ENCODE results near the gene BABAM2. TPM values are rescaled to one million over a fixed set of nuclear protein-coding genes. Genes with fewer than 3 reads are reported as not detected.
A peak's percentile ranks its signal among the peaks of the same experiment; 100 is the strongest.

Gene BABAM2
- total and polyA plus RNA-seq, 7 donors, result 34.2 to 74.5 (median 52.3) TPM

DNA sequence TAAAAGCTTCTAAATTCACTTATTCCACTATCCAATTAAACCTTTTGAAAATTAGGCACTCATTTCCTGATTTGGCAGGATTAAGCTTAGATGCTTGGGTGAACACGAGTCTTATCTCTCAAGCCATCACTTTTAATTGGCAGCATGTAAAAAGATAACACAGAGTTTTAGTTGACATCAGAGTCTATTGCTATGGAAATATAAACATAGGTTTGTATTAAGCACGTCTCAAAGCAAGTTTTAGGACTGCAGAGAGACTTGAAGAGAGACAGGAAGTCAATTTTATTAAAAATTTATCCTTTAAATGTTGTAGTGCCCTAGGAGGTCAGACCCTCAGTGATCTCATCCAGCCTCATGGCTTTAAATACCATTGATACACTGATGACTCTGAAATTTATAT lies 5.9 kb upstream of the BABAM2 start:
- DNase-seq (no peak), ATAC-seq (no peak)
- WGBS, 3 donors, result 22 to 28% (median 28%) methylated on average over 2 of the region's 2 CpGs
- no peak overlapping the region for H3K27ac ChIP-seq
- TF ChIP-seq, protein P1, sequence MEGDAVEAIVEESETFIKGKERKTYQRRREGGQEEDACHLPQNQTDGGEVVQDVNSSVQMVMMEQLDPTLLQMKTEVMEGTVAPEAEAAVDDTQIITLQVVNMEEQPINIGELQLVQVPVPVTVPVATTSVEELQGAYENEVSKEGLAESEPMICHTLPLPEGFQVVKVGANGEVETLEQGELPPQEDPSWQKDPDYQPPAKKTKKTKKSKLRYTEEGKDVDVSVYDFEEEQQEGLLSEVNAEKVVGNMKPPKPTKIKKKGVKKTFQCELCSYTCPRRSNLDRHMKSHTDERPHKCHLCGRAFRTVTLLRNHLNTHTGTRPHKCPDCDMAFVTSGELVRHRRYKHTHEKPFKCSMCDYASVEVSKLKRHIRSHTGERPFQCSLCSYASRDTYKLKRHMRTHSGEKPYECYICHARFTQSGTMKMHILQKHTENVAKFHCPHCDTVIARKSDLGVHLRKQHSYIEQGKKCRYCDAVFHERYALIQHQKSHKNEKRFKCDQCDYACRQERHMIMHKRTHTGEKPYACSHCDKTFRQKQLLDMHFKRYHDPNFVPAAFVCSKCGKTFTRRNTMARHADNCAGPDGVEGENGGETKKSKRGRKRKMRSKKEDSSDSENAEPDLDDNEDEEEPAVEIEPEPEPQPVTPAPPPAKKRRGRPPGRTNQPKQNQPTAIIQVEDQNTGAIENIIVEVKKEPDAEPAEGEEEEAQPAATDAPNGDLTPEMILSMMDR (IDR thresholded peaks at IDR 0.05), result no peak
- H3K36me3 ChIP-seq (ENCODE audit: insufficient read depth in 1 of 2, low read depth in 1 of 2), result no peaks in the 10 kb centered on the region
- H3K4me3 ChIP-seq, result no peak overlapping the region
- peaks cover 17% of the 10 kb centered on the region for H3K4me1 ChIP-seq
- H3K9me3 ChIP-seq, result no peaks in the 10 kb centered on the region
- intact Hi-C loops (cut with DNase I), result no loop called here
- H3K27me3 ChIP-seq (ENCODE audit: insufficient read depth in 3 of 3, low read length in 2 of 3), result no peaks in the 10 kb centered on the region

DNA sequence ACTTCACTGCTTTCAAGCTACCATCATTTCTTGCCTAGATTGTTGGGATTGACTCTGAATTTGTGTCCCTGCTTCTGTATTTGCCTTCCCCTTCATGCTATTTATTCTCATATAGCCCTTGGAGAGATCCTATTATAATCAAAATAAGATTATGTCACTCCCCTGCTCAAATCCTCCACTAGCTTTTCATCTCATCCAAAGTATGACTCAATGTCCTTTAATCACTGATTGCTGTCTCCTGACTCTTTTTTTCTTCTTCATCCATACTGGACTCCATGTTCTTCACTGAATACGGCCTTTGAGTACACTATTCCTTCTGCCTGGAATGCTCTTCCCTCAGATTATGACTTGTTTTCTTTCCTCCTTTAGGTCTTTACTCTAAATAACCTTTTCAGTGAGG lies 5.3 kb upstream of the BABAM2 start:
- no peak for ATAC-seq
- TF ChIP-seq, protein P1 (IDR thresholded peaks at IDR 0.05), result no peak
- intact Hi-C loops (cut with DNase I), result loop anchor here in 1 of 2 donors (5.0 kb wide), 1 partner anchor 38 kb away; no protein-coding TSS in a partner anchor

DNA sequence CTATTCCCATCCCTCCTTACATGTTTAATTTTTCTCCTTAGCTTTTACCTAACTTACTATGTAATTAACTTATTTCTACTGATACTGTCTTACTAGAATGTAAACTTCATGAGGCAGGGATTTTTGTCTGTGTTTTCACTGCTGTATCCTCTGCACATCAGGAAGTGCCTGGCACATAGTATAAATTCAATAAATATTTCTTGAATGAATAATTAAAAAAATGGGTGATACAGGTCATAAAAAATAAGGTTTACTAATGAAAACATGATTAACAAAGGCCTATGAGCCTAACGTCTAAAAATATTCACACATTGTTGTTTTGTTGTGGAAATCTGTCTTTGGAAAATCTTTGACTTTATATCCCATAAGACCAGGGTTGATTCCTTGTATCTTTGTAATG lies 4.9 kb upstream of the BABAM2 start:
- Histone ChIP-seq H3K27me3 (ENCODE audit: insufficient read depth in 3 of 3, low read length in 2 of 3) (no peaks in the 10 kb centered on the region), H3K27ac (no peak overlapping the region), H3K9me3 (no peaks in the 10 kb centered on the region), H3K4me3 (no peak overlapping the region), H3K36me3 (ENCODE audit: insufficient read depth in 1 of 2, low read depth in 1 of 2) (no peaks in the 10 kb centered on the region), H3K4me1 (peaks cover 17% of the 10 kb centered on the region)
- ATAC-seq (no peak), DNase-seq (no peak)
- intact Hi-C loops (cut with DNase I), result loop anchor here in 1 of 2 donors (5.0 kb wide), 1 partner anchor 38 kb away; no protein-coding TSS in a partner anchor
- TF ChIP-seq, protein P1 (IDR thresholded peaks at IDR 0.05), result no peak
- 63 to 83% (median 71%) methylated on average over 1 of the region's 1 CpG for WGBS, 3 donors

More for the DNA sequence above, 5.3 kb upstream of the BABAM2 start:
- WGBS, 3 donors, result 88 to 91% (median 90%) methylated on average over 1 of the region's 1 CpG
- DNase-seq, result no peak
- peaks cover 17% of the 10 kb centered on the region for H3K4me1 ChIP-seq
- no peaks in the 10 kb centered on the region for H3K9me3 ChIP-seq
- H3K36me3 ChIP-seq (ENCODE audit: insufficient read depth in 1 of 2, low read depth in 1 of 2), result no peaks in the 10 kb centered on the region
- no peak overlapping the region for H3K4me3 ChIP-seq
- no peak overlapping the region for H3K27ac ChIP-seq
- no peaks in the 10 kb centered on the region for H3K27me3 ChIP-seq (ENCODE audit: insufficient read depth in 3 of 3, low read length in 2 of 3)

DNA sequence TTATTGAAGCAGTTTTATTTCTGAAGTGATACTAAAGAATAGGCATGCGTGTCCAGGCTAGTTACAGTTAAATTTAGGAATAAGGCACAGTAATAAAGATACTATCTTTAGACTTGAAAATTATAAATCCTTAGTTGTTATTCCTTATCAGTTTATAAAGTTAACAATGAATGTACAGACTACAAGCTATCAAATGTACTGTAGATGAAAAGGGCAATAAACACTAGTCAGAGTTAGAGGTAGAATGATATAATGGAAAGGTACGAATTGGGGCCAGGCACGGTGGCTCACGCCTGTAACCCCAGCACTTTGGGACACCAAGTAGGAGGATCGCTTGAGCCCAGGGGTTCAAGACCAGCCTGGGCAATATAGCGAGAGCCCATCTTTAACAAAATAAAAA lies 4.2 kb upstream of the BABAM2 start:
- H3K9me3 ChIP-seq, result no peaks in the 10 kb centered on the region
- intact Hi-C loops (cut with DNase I), result loop anchor here in 1 of 2 donors (5.0 kb wide), 1 partner anchor 39 kb away; no protein-coding TSS in a partner anchor
- no peak for ATAC-seq
- DNase-seq, result no peak
- no peaks in the 10 kb centered on the region for H3K36me3 ChIP-seq (ENCODE audit: insufficient read depth in 1 of 2, low read depth in 1 of 2)
- TF ChIP-seq, protein P1 (IDR thresholded peaks at IDR 0.05), result no peak
- no peaks in the 10 kb centered on the region for H3K27me3 ChIP-seq (ENCODE audit: insufficient read depth in 3 of 3, low read length in 2 of 3)
- H3K27ac ChIP-seq, result peak overlapping the region; percentile 47
- WGBS, 3 donors, result 78 to 90% (median 85%) methylated on average over 6 of the region's 6 CpGs
- peaks cover 19% of the 10 kb centered on the region for H3K4me1 ChIP-seq
- H3K4me3 ChIP-seq, result no peak overlapping the region

DNA sequence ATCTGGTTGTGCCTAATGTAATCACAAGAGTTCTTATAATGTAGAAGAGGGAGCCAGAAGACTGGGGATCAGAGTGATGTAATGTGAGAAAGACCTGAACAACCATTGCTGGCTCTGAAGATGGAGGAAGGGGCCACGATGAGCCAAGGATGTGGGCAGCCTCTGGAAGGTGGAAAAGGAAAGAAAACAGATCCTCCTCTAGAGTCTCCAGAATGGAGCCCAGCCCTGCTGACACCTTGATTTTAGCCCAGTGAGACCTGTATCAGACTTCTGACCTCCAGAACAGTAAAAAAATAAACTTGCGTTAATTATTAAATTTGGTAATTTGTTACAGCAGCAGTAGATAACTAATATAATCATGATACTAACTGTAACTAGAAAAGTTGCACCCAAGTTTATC lies 3.4 kb upstream of the BABAM2 start:
- DNase-seq, result no peak
- H3K27me3 ChIP-seq (ENCODE audit: insufficient read depth in 3 of 3, low read length in 2 of 3), result no peaks in the 10 kb centered on the region
- H3K4me1 ChIP-seq, result peaks cover 26% of the 10 kb centered on the region
- H3K9me3 ChIP-seq, result no peaks in the 10 kb centered on the region
- intact Hi-C loops (cut with DNase I), result loop anchor here in 1 of 2 donors (5.0 kb wide), 1 partner anchor 40 kb away; no protein-coding TSS in a partner anchor
- H3K36me3 ChIP-seq (ENCODE audit: insufficient read depth in 1 of 2, low read depth in 1 of 2), result no peaks in the 10 kb centered on the region
- H3K4me3 ChIP-seq, result no peak overlapping the region
- H3K27ac ChIP-seq, result peak overlapping the region; percentile 47
- WGBS, 3 donors, result 43 to 52% (median 46%) methylated on average over 2 of the region's 2 CpGs
- TF ChIP-seq, protein P1 (IDR thresholded peaks at IDR 0.05), result no peak
- ATAC-seq, result no peak
